ENCODE measurements around the gene SCD.

DNA sequence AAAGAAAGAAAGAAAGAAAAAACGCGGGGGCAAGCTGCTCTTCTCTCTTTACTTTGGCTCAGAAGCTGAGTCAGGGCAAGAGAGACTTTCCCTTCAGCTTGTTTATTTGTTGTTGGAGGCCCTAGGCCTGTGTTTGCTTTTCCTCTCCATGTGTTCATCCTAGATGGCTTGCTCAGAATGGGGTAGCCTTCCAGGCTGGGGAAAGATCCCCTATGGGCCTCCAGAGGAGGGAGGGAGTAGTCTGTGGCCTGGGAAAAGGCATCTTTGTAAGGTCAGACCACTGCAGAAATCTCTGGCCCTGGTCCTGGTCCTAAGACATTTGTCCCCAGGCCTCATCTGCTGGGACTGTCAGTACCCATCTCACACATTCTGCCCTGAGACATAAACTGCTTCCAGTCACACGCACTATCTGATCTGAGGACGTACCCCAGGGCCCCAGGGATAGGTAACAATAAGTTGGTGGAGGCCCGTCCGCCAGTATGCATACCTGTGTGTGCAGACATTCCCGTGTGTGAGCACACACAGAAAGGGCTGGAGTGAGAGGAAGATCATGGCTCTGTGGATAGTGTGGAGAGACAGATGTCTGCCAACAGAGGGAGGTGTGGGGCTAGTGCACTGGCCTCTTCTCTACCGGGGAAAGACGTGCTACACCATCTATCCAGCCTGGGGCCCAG is 4.9 kb upstream of the SCD start:
- TF ChIP-seq POLR2AphosphoS5 (IDR thresholded peaks at IDR 0.05; ENCODE audit: low read depth, low read length) (no peak), SIN3A (IDR thresholded peaks at IDR 0.05; ENCODE audit: borderline replicate concordance, insufficient read depth, low read length) (no peak), TAF1 (IDR thresholded peaks at IDR 0.05; ENCODE audit: borderline replicate concordance, insufficient read depth, low read length) (no peak)
- TF ChIP-seq, protein P1, sequence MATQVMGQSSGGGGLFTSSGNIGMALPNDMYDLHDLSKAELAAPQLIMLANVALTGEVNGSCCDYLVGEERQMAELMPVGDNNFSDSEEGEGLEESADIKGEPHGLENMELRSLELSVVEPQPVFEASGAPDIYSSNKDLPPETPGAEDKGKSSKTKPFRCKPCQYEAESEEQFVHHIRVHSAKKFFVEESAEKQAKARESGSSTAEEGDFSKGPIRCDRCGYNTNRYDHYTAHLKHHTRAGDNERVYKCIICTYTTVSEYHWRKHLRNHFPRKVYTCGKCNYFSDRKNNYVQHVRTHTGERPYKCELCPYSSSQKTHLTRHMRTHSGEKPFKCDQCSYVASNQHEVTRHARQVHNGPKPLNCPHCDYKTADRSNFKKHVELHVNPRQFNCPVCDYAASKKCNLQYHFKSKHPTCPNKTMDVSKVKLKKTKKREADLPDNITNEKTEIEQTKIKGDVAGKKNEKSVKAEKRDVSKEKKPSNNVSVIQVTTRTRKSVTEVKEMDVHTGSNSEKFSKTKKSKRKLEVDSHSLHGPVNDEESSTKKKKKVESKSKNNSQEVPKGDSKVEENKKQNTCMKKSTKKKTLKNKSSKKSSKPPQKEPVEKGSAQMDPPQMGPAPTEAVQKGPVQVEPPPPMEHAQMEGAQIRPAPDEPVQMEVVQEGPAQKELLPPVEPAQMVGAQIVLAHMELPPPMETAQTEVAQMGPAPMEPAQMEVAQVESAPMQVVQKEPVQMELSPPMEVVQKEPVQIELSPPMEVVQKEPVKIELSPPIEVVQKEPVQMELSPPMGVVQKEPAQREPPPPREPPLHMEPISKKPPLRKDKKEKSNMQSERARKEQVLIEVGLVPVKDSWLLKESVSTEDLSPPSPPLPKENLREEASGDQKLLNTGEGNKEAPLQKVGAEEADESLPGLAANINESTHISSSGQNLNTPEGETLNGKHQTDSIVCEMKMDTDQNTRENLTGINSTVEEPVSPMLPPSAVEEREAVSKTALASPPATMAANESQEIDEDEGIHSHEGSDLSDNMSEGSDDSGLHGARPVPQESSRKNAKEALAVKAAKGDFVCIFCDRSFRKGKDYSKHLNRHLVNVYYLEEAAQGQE (IDR thresholded peaks at IDR 0.05; ENCODE audit: insufficient read depth in 1 of 2, low read depth in 2 of 2, low read length in 2 of 2), result no peak
